Left hindlimb (tissue), 1 donor: ENCODE results near the gene ETV5.

ENCODE experiments used
- DNase-seq: peaks from one replicate; pipeline ENCODE4 v3.0.0-alpha.2; 2018

Gene ETV5

GRCh38 chr3:186014866-186015265 lies 94.0 kb downstream of the ETV5 start:
- DNase-seq, result no peak

GRCh38 chr3:186013312-186013711 lies 95.6 kb downstream of the ETV5 start:
- no peak for DNase-seq

GRCh38 chr3:186012137-186012536 lies 96.8 kb downstream of the ETV5 start:
- no peak for DNase-seq

DNA sequence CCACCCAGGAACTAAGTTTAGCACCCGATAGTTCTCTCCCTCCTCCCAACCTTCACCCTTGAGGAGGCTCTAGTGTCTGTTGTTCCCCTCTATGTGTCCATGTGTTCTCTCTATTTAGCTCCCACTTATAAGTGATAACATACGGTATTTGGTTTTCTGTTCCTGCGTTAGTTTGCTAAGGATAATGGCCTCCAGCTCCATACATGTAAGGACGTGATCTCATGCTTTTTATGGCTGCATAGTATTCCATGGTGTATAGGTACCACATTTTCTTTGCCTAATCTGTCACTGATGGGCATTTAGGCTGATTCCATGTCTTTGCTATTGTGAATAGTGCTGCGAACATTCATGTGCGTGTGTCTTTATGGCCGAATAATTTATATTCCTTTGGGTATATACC lies 104.2 kb downstream of the ETV5 start:
- no peak for DNase-seq

DNA sequence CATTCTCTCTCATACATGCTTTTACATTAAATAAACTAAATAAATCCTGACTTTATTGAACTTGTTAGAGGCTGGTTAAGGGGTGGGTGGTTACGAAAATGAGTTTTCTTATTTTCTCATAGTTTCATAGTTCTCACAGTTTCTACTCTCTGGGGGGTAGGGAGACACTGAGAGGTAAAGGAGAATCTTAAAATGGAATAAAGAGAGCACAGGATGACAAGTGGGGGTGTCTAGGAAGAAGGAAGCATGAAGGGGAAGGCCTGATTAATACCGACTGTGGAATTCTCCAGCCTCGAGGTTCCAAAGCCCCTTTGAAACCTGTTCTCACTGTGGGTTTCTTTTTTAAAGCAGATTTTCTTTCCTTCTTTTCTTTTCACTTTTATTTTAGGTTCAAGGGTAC lies 104.7 kb downstream of the ETV5 start:
- no peak for DNase-seq

DNA sequence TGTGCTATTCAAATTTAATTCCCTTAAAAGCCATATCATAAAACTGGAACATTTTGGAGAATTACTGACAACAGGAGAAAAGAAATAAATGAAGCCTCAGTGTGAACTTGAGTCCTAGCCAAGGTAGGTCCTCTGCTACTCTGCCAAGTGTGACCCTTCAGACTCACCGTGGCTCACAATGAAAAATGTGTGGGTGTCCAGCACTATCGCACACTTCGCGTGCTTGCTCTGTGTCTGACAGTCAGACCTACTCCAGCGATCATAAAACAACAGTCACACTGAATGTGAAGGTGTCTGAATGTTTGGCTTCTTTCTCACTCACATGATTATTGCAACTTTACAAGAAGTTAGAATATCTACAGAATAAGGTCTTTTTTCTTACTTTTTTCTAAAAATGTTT lies 105.3 kb downstream of the ETV5 start:
- DNase-seq, result no peak

- no peak for DNase-seq
These were observed 105.9 kb downstream of the ETV5 start for GRCh38 chr3:186002884-186003472.

- DNase-seq, result no peak
These were observed 107.0 kb downstream of the ETV5 start for GRCh38 chr3:186001842-186002241.

GRCh38 chr3:185999221-185999620 lies 109.7 kb downstream of the ETV5 start:
- no peak for DNase-seq

GRCh38 chr3:185998136-185998535 lies 110.8 kb downstream of the ETV5 start:
- DNase-seq, result no peak

DNA sequence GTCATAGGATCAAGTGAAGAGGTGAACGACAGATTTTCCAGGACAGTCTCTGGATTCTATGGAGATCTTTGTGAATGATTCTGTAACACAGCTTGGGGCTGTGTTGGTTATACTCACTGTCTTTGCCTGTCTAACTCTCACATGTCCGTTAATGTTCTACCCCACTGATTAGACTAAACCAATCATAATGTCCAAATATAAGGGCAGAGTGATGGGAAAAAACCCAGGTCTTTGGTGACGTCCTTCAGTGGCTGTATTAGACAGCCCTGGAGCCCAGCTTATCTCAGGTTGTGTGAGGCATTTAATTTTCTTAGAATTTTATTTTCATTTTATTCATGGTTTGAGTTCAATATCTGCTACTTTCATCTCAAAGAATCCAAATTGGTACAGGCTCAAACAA lies 111.8 kb downstream of the ETV5 start:
- no peak for DNase-seq
